ENCODE results near the gene COL18A1. TPM values are rescaled to one million over a fixed set of nuclear protein-coding genes. Genes with fewer than 3 reads are reported as not detected.
"Not testable (repeated sequence)": the region's sequence is repeated elsewhere in the genome, so short reads cannot be mapped to it uniquely, and the experiment has no call there.

Gene COL18A1
- total RNA-seq, 1 experiment from 2014 or later: 3.4 TPM

GRCh38 chr21:45361033-45361997, 43.6 kb upstream of the COL18A1 start:
- TF ChIP-seq, protein P1, sequence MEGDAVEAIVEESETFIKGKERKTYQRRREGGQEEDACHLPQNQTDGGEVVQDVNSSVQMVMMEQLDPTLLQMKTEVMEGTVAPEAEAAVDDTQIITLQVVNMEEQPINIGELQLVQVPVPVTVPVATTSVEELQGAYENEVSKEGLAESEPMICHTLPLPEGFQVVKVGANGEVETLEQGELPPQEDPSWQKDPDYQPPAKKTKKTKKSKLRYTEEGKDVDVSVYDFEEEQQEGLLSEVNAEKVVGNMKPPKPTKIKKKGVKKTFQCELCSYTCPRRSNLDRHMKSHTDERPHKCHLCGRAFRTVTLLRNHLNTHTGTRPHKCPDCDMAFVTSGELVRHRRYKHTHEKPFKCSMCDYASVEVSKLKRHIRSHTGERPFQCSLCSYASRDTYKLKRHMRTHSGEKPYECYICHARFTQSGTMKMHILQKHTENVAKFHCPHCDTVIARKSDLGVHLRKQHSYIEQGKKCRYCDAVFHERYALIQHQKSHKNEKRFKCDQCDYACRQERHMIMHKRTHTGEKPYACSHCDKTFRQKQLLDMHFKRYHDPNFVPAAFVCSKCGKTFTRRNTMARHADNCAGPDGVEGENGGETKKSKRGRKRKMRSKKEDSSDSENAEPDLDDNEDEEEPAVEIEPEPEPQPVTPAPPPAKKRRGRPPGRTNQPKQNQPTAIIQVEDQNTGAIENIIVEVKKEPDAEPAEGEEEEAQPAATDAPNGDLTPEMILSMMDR (IDR thresholded peaks at IDR 0.05; ENCODE audit: unreplicated experiment): no peak
- Mint-ChIP-seq H3K27me3 (ENCODE audit: insufficient read depth, unreplicated experiment) (no peaks in the 10 kb centered on the region), H3K9me3 (ENCODE audit: unreplicated experiment) (no peaks in the 10 kb centered on the region), H3K36me3 (ENCODE audit: insufficient read depth, unreplicated experiment) (no peaks in the 10 kb centered on the region), H3K4me1 (ENCODE audit: insufficient read depth, unreplicated experiment) (peaks cover 15% of the 10 kb centered on the region), H3K4me3 (ENCODE audit: unreplicated experiment) (no peak overlapping the region), H3K27ac (ENCODE audit: low read depth, unreplicated experiment) (no peak overlapping the region)
- CTCF ChIA-PET: interaction anchor here (0.6 kb wide), 2 partner anchors 235 to 781 kb away, joined by 3 read pairs; no protein-coding TSS in a partner anchor
- POLR2A ChIA-PET: interaction anchor here (0.5 to 1.2 kb wide), 2 partner anchors 11 to 35 kb away, joined by 3 to 4 read pairs; no protein-coding TSS in a partner anchor
- intact Hi-C loops (cut with micrococcal nuclease): loop anchor here (5.0 kb wide), 1 partner anchor 66 kb away; no protein-coding TSS in a partner anchor
- no peak for DNase-seq (ENCODE audit: unreplicated experiment)
- BruUV-seq (replicated peaks): no TSS peak

- Mint-ChIP-seq H3K36me3 (ENCODE audit: insufficient read depth, unreplicated experiment) (no peaks in the 10 kb centered on the region), H3K27me3 (ENCODE audit: insufficient read depth, unreplicated experiment) (no peaks in the 10 kb centered on the region), H3K9me3 (ENCODE audit: unreplicated experiment) (no peaks in the 10 kb centered on the region), H3K4me3 (ENCODE audit: unreplicated experiment) (no peak overlapping the region), H3K4me1 (ENCODE audit: insufficient read depth, unreplicated experiment) (peaks cover 24% of the 10 kb centered on the region), H3K27ac (ENCODE audit: low read depth, unreplicated experiment) (no peak overlapping the region)
- POLR2A ChIA-PET: interaction anchor here (1.2 kb wide), 1 partner anchor 10 kb away, joined by 4 read pairs; no protein-coding TSS in a partner anchor
- CTCF ChIA-PET: interaction anchor here (0.6 to 1.0 kb wide), 2 partner anchors 12 to 235 kb away, joined by 3 read pairs; no protein-coding TSS in a partner anchor
- TF ChIP-seq, protein P1 (IDR thresholded peaks at IDR 0.05; ENCODE audit: unreplicated experiment): no peak
- intact Hi-C loops (cut with micrococcal nuclease): loop anchor here (5.0 kb wide), 1 partner anchor 65 kb away; no protein-coding TSS in a partner anchor
- no TSS peak for BruUV-seq (replicated peaks)
- no peak for DNase-seq (ENCODE audit: unreplicated experiment)
Measured at GRCh38 chr21:45362077-45362747, 42.8 kb upstream of the COL18A1 start.

- H3K9me3 Mint-ChIP-seq (ENCODE audit: unreplicated experiment): no peaks in the 10 kb centered on the region
- H3K36me3 Mint-ChIP-seq (ENCODE audit: insufficient read depth, unreplicated experiment): no peaks in the 10 kb centered on the region
- TF ChIP-seq, protein P1 (IDR thresholded peaks at IDR 0.05; ENCODE audit: unreplicated experiment): no peak
- H3K27ac Mint-ChIP-seq (ENCODE audit: low read depth, unreplicated experiment): no peak overlapping the region
- POLR2A ChIA-PET: interaction anchor here (0.7 kb wide), 1 partner anchor 12 kb away, joined by 3 read pairs; no protein-coding TSS in a partner anchor
- CTCF ChIA-PET: interaction anchor here (1.0 kb wide), 1 partner anchor 11 kb away, joined by 3 read pairs; no protein-coding TSS in a partner anchor
- H3K4me3 Mint-ChIP-seq (ENCODE audit: unreplicated experiment): no peak overlapping the region
- no peaks in the 10 kb centered on the region for H3K27me3 Mint-ChIP-seq (ENCODE audit: insufficient read depth, unreplicated experiment)
- H3K4me1 Mint-ChIP-seq (ENCODE audit: insufficient read depth, unreplicated experiment): peaks cover 29% of the 10 kb centered on the region
- intact Hi-C loops (cut with micrococcal nuclease): loop anchor here (5.0 kb wide), 1 partner anchor 65 kb away; no protein-coding TSS in a partner anchor
- no peak for DNase-seq (ENCODE audit: unreplicated experiment)
- BruUV-seq (replicated peaks): no TSS peak
Measured at GRCh38 chr21:45362748-45363145, 42.2 kb upstream of the COL18A1 start.

- Mint-ChIP-seq H3K27ac (ENCODE audit: low read depth, unreplicated experiment) (peak overlapping the region; percentile 85), H3K4me1 (ENCODE audit: insufficient read depth, unreplicated experiment) (peaks cover 29% of the 10 kb centered on the region)
- intact Hi-C loops (cut with micrococcal nuclease): loop anchor here (5.0 kb wide), 1 partner anchor 64 kb away; no protein-coding TSS in a partner anchor
- not testable (repeated sequence) for H3K27me3 Mint-ChIP-seq (ENCODE audit: insufficient read depth, unreplicated experiment); H3K36me3 Mint-ChIP-seq (ENCODE audit: insufficient read depth, unreplicated experiment); DNase-seq (ENCODE audit: unreplicated experiment); H3K4me3 Mint-ChIP-seq (ENCODE audit: unreplicated experiment); H3K9me3 Mint-ChIP-seq (ENCODE audit: unreplicated experiment); BruUV-seq (replicated peaks)
- ChIA-PET CTCF (interaction anchor here (1.0 kb wide), 1 partner anchor 10 kb away, joined by 3 read pairs; no protein-coding TSS in a partner anchor), POLR2A (interaction anchor here (0.6 to 2.1 kb wide), 6 partner anchors 9 to 865 kb away, joined by 3 to 11 read pairs (median 3); no protein-coding TSS in a partner anchor)
Measured at GRCh38 chr21:45363272-45363671, 41.7 kb upstream of the COL18A1 start.

Data from MCF 10A (cell line).